HG02759 (cell line): Measurements from ENCODE around the gene TP63.

Experiments used
- ATAC-seq: cut with Tn5 transposase; IDR thresholded peaks from one replicate; pipeline ENCODE4 v1.9.1; 2021; ENCODE audit warnings: mild to moderate bottlenecking, moderate library complexity; ENCODE audit not compliant: unreplicated experiment

Gene TP63

DNA sequence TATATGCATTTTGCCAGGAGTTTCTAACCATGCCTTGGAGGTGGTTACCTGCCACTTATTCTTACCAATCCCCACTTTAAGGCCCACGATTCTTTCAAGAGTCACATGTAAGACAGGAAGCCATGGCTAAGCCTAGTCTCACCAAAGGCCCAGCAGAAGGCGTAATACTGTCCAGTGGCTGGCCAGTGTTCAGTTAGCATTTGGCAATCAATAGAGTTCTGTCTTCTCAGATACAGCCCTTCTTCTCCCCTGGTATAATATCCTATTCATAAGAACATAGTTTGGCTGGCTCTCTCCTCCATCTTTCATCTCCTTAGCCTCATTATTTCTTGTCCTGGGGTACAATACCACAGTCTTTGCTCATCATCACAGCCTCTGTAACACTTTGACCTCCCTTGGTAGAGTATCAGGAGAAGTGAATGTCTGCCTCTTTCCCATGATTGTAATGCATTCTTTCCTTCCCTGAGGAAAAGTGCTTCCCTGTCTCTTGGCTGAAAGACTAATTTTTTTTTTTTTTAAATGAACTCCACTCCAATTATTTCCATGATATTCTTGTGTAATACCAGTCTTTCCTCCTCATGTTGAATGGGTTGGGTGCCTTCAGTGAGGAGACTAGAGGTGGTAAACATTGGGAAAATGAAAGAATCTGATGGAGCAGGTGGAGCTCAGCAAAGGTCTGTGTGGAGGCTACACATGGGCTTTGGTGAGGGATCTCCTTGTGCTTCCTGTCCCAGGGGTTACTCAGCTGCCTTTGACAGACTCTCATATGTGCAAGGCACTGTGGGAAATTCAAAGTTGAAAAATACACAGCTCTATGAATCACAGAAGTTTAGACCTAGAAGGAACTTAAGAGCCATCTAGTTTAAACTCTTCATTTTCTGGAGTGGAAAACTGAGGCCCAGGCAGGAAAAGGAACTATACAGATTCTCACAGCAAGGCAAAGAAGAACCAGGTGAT lies 271.3 kb downstream of the TP63 start:
- ATAC-seq = no peak

- ATAC-seq = no peak
These were observed 272.5 kb downstream of the TP63 start for GRCh38 chr3:189903562-189904250.

DNA sequence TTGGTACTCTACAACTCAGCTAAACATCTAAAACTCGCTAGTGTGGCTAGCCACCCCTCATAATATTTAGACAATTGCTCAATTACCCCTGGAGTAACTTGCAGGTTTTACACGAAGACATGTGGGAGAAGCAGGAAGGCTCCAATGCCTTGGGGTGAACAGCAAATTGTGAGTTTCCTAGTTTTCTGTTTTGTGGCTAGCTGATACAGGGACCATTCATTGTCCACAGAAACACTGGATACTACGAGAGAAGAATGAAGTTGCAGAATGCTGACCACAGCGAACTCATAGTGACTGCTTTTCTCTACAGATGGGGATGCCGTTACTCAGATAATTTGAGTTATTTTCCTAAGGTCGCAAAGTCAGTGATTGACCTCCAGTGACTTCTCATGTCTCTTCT lies 276.6 kb downstream of the TP63 start:
- no peak for ATAC-seq

- ATAC-seq = no peak
These were observed 277.5 kb downstream of the TP63 start for GRCh38 chr3:189908646-189909045.

DNA sequence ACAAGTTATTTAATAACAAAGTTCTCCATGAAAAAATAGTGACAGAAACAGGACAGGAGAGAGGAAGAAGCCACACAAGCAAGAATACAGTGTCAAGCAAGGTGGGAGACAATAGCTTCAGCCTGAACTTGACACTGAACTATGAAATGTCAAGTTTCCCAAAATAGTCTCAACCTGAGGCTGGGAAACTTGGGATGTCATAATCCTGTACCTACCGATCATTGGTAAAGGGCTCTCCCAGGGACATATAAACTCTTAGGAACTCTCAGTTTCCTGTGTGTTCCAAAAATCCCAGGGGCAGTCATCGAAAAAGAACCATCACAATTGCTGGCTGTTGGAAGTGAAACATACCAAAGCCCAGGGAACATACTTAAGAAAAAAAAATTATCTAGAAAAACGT lies 277.9 kb downstream of the TP63 start:
- ATAC-seq = no peak

DNA sequence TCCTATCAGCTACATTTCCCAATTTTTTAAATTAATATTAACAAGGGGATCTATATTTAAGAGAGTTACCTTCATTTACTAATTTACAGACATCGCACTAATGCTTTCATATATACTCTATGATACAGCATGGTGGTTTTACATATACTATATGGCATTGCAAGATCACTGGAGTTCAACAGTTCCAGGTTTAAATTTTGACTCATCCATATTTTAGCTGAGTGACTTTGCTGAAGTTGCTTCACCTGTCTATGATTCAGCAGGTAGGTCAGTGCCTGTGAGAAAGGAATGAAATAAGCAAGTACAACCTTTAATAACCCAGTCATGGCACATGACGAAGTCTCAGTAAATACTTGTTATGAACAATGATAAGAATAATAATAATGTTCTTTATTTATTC lies 278.4 kb downstream of the TP63 start:
- no peak for ATAC-seq

DNA sequence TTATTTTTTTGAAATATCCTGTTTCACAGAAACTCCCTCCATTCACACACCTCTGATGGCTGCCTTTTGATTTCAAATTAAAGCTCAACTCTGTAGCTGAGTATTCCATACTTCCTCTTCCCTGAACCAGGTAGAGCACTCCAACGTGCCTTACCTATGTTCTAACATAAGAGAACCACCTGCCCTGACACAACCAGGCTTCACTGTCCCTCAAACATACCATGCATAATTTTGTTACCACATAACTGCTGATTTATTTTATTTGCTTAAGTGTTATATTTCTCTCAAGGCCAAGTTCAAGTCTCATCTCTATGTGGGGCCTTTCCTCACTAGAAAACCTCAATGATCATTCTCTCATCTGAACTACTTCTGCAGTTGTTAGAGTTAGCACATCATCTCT lies 279.8 kb downstream of the TP63 start:
- no peak for ATAC-seq

DNA sequence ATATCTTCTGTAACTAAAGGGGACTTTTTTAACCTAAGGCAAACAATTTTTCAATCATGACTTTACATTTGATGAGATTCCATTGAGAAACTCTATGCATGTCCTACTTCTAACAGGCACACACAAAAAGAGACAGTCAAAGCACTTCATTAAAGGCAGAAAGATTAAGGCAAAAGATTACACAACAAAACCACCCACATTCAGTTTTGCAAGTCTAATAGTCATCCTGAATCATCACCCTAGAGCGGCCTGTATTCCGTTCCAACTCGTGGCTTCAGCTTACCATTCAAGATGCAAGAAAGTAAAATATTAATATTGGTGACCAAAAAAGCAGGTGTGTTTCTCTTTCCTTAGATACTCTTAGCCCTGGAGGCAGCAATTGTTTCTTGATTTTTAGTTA lies 283.6 kb downstream of the TP63 start:
- ATAC-seq = no peak

- no peak for ATAC-seq
These were observed 290.6 kb downstream of the TP63 start for GRCh38 chr3:189921770-189922169.

- no peak for ATAC-seq
These were observed 297.0 kb downstream of the TP63 start for GRCh38 chr3:189927975-189928895.

DNA sequence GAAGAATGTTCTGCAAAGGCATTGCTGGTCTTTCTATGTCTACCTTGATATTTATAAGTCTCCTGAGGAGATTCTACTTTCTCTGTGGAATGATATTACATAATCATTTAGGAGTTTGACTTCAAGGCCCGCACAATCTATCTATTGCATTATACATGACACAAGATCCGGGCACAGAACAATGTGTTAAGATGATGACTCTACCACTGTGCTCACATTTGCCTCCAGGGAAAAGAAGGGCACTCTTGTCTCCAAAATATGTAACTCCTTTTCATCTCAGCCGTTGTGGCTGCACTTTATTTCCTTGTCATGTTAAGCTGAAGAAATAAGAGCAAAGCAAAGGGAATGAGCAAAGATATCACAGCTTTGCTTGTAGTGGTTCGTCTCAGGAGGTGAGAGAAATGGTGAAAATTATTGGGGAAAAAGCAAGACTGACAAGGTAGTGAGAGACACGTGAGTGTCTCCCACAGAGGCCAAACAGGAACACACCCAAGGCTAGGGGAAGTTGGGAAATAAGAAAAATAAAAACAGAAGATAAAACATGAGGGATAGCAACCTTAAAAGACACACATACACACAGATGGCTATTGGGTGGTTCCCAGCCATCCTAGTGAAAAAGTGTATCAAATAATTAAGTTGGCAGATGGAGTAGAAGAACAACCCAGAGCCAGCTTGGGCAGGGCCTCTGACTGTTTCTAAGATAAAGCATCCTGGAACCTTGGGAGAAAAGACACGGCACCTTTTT lies 305.2 kb downstream of the TP63 start:
- ATAC-seq = no peak

DNA sequence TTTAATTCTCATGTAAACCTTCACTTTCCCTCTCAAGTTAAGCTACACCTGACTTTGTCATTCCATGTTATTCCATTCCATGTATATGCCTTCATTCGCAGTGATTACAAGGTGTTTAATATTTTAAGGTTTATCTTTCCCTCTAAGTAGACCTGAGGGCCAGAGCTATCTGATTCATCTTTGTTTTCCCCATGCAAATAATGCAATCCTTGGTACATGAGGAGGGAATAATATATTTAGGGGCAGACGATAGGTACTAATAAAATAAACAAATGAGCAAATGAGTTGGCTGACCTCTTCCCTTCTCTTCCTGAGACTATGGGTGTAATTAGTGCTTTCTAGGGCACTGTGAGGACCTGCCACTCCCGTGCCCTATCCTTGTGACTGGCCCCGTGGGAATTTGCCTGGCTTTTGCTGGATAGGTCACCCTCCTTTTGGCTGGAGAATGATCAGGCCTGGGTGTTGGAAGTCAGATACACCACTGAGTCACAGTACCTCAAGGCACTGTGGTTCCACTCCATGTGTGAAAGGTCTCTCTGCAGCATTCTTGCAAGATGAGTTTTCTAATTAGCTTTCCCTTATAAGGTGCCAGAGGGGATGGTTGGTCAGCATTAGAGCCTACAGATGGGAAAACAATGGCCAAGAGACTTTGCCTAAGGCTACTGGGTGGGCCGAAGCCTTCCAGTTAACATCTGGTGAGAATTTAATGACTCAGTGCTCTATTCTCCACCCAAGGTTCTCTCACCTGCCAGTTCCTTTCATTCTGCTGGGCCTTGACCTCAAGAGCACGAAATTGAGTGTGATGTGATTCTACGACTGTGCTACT lies 306.3 kb downstream of the TP63 start:
- no peak for ATAC-seq

- no peak for ATAC-seq
These were observed 309.9 kb downstream of the TP63 start for GRCh38 chr3:189941125-189941524.

GRCh38 chr3:189941679-189942078 lies 310.5 kb downstream of the TP63 start:
- ATAC-seq = no peak

- ATAC-seq = no peak
These were observed 311.8 kb downstream of the TP63 start for GRCh38 chr3:189942948-189943347.

DNA sequence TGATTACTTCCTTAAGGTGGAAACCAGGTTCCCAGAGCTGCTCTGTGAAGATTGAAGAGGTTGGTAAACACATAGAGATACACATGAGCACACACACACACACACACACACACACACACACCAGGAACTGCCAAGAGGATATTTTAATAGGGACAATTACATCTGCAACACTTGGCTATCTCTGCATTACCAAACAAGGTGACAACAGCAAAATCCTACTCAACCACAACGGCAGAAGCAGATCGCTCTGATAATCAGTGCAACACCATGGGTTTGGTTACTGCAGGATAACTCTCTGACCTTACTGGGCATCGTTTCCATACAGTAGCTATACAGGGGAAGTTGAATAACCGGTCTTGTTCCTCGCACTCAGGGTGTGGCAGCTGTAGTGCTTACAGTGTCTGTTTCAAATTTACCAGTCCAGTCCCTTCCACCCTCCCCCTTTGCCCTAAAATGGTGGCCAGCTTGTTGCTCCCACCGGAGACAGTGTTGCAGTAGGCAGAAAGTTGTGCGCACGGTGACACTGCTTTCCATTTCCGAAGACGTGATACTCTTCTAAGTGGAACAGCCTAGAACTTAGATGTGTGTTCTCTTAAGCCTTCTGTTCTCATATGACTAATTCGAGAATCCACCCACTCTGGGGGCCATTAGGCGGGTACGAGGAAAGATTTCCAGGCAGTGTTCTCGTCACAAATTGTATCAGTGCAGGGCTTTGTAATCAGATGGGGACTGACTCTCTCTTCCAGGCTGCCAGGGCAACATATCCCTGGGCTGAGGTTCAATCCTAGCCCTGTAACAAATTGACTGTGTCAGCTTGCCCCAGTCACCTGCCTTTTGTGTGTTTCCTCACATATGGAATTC lies 313.3 kb downstream of the TP63 start:
- ATAC-seq = no peak

- no peak for ATAC-seq
These were observed 314.9 kb downstream of the TP63 start for GRCh38 chr3:189945935-189946709.
